C4-2B (cell line): ENCODE results near the gene HSD17B11.
"Not testable (repeated sequence)": the region's sequence is repeated elsewhere in the genome, so short reads cannot be mapped to it uniquely, and the experiment has no call there.

Experiments
- CTCF ChIP-seq: fragments of 450-650 bp; conservative IDR thresholded peaks from 2 replicates; pipeline ENCODE4 v1.5.1; 2017; ENCODE audit warnings: mild to moderate bottlenecking
- ZFX ChIP-seq: fragments of 450-650 bp; IDR thresholded peaks from 2 replicates; pipeline ENCODE4 v1.6.1; 2017

GRCh38 chr4:87395851-87396250 is 4.9 kb upstream of the HSD17B11 start:
- not testable (repeated sequence) for TF ChIP-seq CTCF, ZFX
